Natural killer cell treated with Interleukin-12 subunit alpha and Interleukin-12 subunit beta and Interleukin-15 and Interleukin-18, amount 100 ng/mL, for 72 hours (primary cell): Measurements from ENCODE around the gene GSE1. TPM values are rescaled to one million over a fixed set of nuclear protein-coding genes. Genes with fewer than 3 reads are reported as not detected.

Experiments used
- ATAC-seq, 2 donors: fragments of 150-1000 bp; cut with Tn5 transposase in 1 of 2; sonication (Bioruptor Pico), chemical (Tn5 transposase) in 1 of 2; 2 replicates each; pipeline ENCODE4 v1.10.0; 2021
- DNase-seq: peaks from one replicate; pipeline ENCODE4 v3.0.0; 2022; ENCODE audit warnings: low spot score
- H3K27ac Mint-ChIP-seq, 2 donors: 1 replicate in 1 of 2; 2 replicates in 1 of 2; pipeline ENCODE4 v1.8.0; 2022; ENCODE audit warnings: mixed read lengths in 2 of 2, mild to moderate bottlenecking in 1 of 2, moderate library complexity in 1 of 2
- H3K27me3 Mint-ChIP-seq, 2 donors: 1 replicate in 1 of 2; 2 replicates in 1 of 2; pipeline ENCODE4 v1.8.0; 2022; ENCODE audit warnings: mixed read lengths in 2 of 2
- H3K36me3 Mint-ChIP-seq: one replicate; pipeline ENCODE4 v1.8.0; 2022; ENCODE audit warnings: mixed read lengths
- H3K4me1 Mint-ChIP-seq, 2 donors: 1 replicate in 1 of 2; 2 replicates in 1 of 2; pipeline ENCODE4 v1.8.0; 2022; ENCODE audit warnings: low read depth in 2 of 2, mixed read lengths in 2 of 2, mild to moderate bottlenecking in 1 of 2
- H3K4me3 Mint-ChIP-seq: one replicate; pipeline ENCODE4 v1.8.0; 2022; ENCODE audit warnings: mixed read lengths
- H3K9me3 Mint-ChIP-seq: 2 replicates; pipeline ENCODE4 v1.8.0; 2022; ENCODE audit warnings: mixed read lengths
- total RNA-seq, 2 donors: library from RNA; stranded (reverse); gene quantifications; one replicate each; pipeline ENCODE4 v1.2.3, GENCODE V29; 2022

The GSE1 gene
- total RNA-seq, 2 donors from 2014 or later: 84.9 to 146 TPM

- Mint-ChIP-seq H3K27ac (no peak overlapping the region), H3K9me3 (no peaks in the 10 kb centered on the region), H3K4me1 (peaks cover 0 to 10% of the 10 kb centered on the region in 2 donors), H3K27me3 (peaks cover 0 to 3% of the 10 kb centered on the region in 2 donors), H3K36me3 (no peaks in the 10 kb centered on the region), H3K4me3 (no peak overlapping the region)
- DNase-seq: no peak
- no peak for ATAC-seq
These were observed 76.3 kb downstream of the GSE1 start for GRCh38 chr16:85689285-85689949.

GRCh38 chr16:85689950-85690320, 76.8 kb downstream of the GSE1 start:
- Mint-ChIP-seq H3K4me3 (no peak overlapping the region), H3K27ac (no peak overlapping the region), H3K27me3 (peaks cover 0 to 3% of the 10 kb centered on the region in 2 donors), H3K4me1 (peaks cover 0 to 10% of the 10 kb centered on the region in 2 donors), H3K9me3 (no peaks in the 10 kb centered on the region), H3K36me3 (no peaks in the 10 kb centered on the region)
- ATAC-seq (no peak), DNase-seq (no peak)

GRCh38 chr16:85690469-85691064, 77.4 kb downstream of the GSE1 start:
- Mint-ChIP-seq H3K4me3 (no peak overlapping the region), H3K27me3 (peaks cover 0 to 3% of the 10 kb centered on the region in 2 donors), H3K27ac (no peak overlapping the region), H3K36me3 (no peaks in the 10 kb centered on the region), H3K4me1 (peaks cover 0 to 10% of the 10 kb centered on the region in 2 donors), H3K9me3 (no peaks in the 10 kb centered on the region)
- no peak for DNase-seq
- ATAC-seq: no peak

- H3K4me3 Mint-ChIP-seq: no peak overlapping the region
- no peak for DNase-seq
- no peaks in the 10 kb centered on the region for H3K4me1 Mint-ChIP-seq
- H3K9me3 Mint-ChIP-seq: no peaks in the 10 kb centered on the region
- H3K27ac Mint-ChIP-seq: no peak overlapping the region
- no peak for ATAC-seq
- peaks cover 10 to 13% of the 10 kb centered on the region in 2 donors for H3K27me3 Mint-ChIP-seq
- H3K36me3 Mint-ChIP-seq: no peaks in the 10 kb centered on the region
These were observed 82.3 kb downstream of the GSE1 start for GRCh38 chr16:85695196-85696128.

GRCh38 chr16:85696781-85697180, 83.7 kb downstream of the GSE1 start:
- no peak for DNase-seq
- no peak for ATAC-seq
- Mint-ChIP-seq H3K36me3 (no peaks in the 10 kb centered on the region), H3K27me3 (peaks cover 10 to 13% of the 10 kb centered on the region in 2 donors), H3K9me3 (no peaks in the 10 kb centered on the region), H3K27ac (no peak overlapping the region), H3K4me1 (no peaks in the 10 kb centered on the region), H3K4me3 (no peak overlapping the region)

GRCh38 chr16:85697431-85697830, 84.3 kb downstream of the GSE1 start:
- H3K27ac Mint-ChIP-seq: no peak overlapping the region
- DNase-seq (no peak), ATAC-seq (no peak)
- H3K4me1 Mint-ChIP-seq: no peaks in the 10 kb centered on the region
- peaks cover 10 to 13% of the 10 kb centered on the region in 2 donors for H3K27me3 Mint-ChIP-seq
- no peak overlapping the region for H3K4me3 Mint-ChIP-seq
- H3K36me3 Mint-ChIP-seq: no peaks in the 10 kb centered on the region
- H3K9me3 Mint-ChIP-seq: no peaks in the 10 kb centered on the region

GRCh38 chr16:85698459-85698891, 85.4 kb downstream of the GSE1 start:
- no peaks in the 10 kb centered on the region for H3K36me3 Mint-ChIP-seq
- no peaks in the 10 kb centered on the region for H3K4me1 Mint-ChIP-seq

GRCh38 chr16:85698935-85699558, 85.9 kb downstream of the GSE1 start:
- Mint-ChIP-seq H3K4me1 (no peaks in the 10 kb centered on the region), H3K4me3 (no peak overlapping the region), H3K27ac (no peak overlapping the region), H3K9me3 (no peaks in the 10 kb centered on the region), H3K36me3 (no peaks in the 10 kb centered on the region), H3K27me3 (peaks cover 9 to 10% of the 10 kb centered on the region in 2 donors)
- DNase-seq (no peak), ATAC-seq (peak in 1 of 2 donors; percentile 33)

More at GRCh38 chr16:85698459-85698891, 85.4 kb downstream of the GSE1 start:
- Mint-ChIP-seq H3K27me3 (peaks cover 10% of the 10 kb centered on the region in 2 donors), H3K9me3 (no peaks in the 10 kb centered on the region), H3K4me3 (no peak overlapping the region), H3K27ac (no peak overlapping the region)
- no peak for ATAC-seq
- DNase-seq: no peak

GRCh38 chr16:85699628-85700027, 86.5 kb downstream of the GSE1 start:
- no peaks in the 10 kb centered on the region for H3K4me1 Mint-ChIP-seq
- DNase-seq (no peak), ATAC-seq (no peak)
- no peaks in the 10 kb centered on the region for H3K9me3 Mint-ChIP-seq
- no peak overlapping the region for H3K27ac Mint-ChIP-seq
- H3K4me3 Mint-ChIP-seq: no peak overlapping the region
- H3K36me3 Mint-ChIP-seq: no peaks in the 10 kb centered on the region
- H3K27me3 Mint-ChIP-seq: peaks cover 9 to 10% of the 10 kb centered on the region in 2 donors

GRCh38 chr16:85704011-85704410, 90.9 kb downstream of the GSE1 start:
- H3K4me3 Mint-ChIP-seq: no peak overlapping the region
- H3K36me3 Mint-ChIP-seq: no peaks in the 10 kb centered on the region
- no peak for DNase-seq
- ATAC-seq: no peak
- no peaks in the 10 kb centered on the region for H3K9me3 Mint-ChIP-seq
- no peaks in the 10 kb centered on the region for H3K4me1 Mint-ChIP-seq
- H3K27me3 Mint-ChIP-seq: no peaks in the 10 kb centered on the region
- no peak overlapping the region for H3K27ac Mint-ChIP-seq

GRCh38 chr16:85704900-85705846, 92.1 kb downstream of the GSE1 start:
- Mint-ChIP-seq H3K9me3 (no peaks in the 10 kb centered on the region), H3K27me3 (no peaks in the 10 kb centered on the region), H3K36me3 (no peaks in the 10 kb centered on the region), H3K4me1 (no peaks in the 10 kb centered on the region), H3K27ac (no peak overlapping the region), H3K4me3 (no peak overlapping the region)
- no peak for ATAC-seq
- no peak for DNase-seq

GRCh38 chr16:85706449-85707034, 93.4 kb downstream of the GSE1 start:
- Mint-ChIP-seq H3K9me3 (no peaks in the 10 kb centered on the region), H3K4me3 (no peak overlapping the region), H3K4me1 (no peaks in the 10 kb centered on the region), H3K36me3 (no peaks in the 10 kb centered on the region), H3K27ac (no peak overlapping the region), H3K27me3 (no peaks in the 10 kb centered on the region)
- DNase-seq (no peak), ATAC-seq (no peak)
